ENCODE measurements around the gene EFCAB5.

EFCAB5 gene

DNA sequence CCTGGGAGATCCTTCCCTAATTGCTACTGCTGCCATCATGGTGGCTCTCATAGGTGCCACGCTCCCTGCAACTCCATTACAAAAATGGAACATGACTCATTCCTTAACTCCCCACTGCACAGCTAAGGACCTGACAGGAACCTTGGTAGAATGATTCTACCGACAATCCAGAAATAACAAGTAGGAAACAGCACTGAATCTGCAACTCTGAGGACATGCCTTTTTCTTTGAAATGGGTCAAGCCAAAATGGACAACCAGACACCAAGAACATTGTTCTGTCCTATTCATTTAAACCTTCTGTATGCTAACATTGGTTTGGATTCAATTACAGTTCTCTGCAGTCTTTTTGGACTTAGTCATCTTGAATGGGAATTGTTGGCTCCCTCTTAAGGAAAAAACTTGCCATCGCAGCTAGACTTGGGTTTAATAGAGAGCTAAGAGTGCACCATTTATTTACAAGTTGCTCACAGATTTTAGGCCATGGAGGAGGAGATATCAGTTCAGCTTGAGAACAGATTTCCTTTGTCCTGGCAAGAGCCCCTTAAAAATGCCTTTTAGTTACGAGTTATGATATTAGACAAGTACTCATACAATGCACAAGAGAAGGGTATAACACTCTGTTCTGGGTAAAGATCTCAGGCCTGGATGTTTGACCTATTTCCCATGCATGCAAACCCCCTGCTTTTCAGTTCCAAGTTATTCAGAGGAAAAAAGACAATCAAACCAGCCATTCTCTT is 154.2 kb downstream of the EFCAB5 start:
- no peak overlapping the region for H3K4me3 ChIP-seq (ENCODE audit: low read length)
- DNase-seq (ENCODE audit: low read depth): peak; percentile 79
- TF ChIP-seq, protein P1, sequence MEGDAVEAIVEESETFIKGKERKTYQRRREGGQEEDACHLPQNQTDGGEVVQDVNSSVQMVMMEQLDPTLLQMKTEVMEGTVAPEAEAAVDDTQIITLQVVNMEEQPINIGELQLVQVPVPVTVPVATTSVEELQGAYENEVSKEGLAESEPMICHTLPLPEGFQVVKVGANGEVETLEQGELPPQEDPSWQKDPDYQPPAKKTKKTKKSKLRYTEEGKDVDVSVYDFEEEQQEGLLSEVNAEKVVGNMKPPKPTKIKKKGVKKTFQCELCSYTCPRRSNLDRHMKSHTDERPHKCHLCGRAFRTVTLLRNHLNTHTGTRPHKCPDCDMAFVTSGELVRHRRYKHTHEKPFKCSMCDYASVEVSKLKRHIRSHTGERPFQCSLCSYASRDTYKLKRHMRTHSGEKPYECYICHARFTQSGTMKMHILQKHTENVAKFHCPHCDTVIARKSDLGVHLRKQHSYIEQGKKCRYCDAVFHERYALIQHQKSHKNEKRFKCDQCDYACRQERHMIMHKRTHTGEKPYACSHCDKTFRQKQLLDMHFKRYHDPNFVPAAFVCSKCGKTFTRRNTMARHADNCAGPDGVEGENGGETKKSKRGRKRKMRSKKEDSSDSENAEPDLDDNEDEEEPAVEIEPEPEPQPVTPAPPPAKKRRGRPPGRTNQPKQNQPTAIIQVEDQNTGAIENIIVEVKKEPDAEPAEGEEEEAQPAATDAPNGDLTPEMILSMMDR (IDR thresholded peaks at IDR 0.05; ENCODE audit: insufficient read depth, low read depth, low read length, missing control alignments): peak; percentile 77

DNA sequence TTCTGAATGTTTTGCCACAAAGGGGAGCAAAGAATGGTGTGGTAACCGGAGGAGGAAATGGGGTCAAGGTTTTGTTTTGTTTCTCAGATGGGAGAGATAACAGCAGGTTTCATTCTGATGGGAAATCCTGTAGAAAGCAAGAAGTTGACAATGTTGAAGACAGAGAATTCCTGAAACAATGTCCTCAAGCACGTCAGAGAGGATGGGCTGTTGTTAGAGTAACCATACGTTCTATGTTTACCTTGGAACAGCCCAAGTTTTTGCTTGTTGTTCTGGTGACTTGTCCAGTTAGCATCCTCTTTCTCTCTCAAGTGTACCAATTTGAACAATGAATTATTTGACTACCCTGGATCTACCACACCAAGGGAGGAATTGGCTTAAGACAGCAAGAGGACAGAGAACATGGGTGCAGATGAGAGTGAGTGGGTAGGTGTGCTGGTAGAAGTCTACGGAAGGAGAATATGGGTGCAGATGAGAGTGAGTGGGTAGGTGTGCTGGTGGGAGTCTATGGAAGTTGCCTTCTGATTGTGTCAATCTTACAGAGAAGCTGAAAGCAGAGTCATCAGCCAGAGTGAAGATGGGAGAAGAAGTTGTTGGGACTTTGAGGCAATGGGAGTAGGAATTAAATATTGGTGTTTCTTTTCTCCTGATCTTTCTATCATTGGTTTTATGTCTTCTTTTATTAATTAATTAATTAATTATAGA is 160.4 kb downstream of the EFCAB5 start:
- H3K4me3 ChIP-seq (ENCODE audit: low read length): no peak overlapping the region
- no peak for DNase-seq (ENCODE audit: low read depth)
- TF ChIP-seq, protein P1 (IDR thresholded peaks at IDR 0.05; ENCODE audit: insufficient read depth, low read depth, low read length, missing control alignments): no peak

DNA sequence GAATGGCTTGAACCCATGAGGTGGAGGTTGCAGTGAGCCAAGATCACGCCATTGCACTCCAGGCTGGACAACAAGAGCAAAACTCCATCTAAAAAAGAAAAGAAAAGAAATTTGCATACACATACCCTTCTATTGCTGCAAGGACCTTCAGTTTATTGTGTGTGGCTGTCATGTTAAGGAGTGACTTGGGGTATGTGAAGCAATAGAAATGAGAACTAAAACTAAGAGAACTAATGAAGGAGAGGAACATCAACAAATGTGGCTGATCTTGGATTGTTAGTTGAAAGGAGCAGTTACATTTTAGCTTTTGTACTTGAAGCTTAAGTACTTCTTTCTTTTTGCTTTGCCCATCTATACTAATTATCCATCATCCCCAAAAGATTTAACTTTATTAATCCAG is 162.5 kb downstream of the EFCAB5 start:
- no peak overlapping the region for H3K4me3 ChIP-seq (ENCODE audit: low read length)
- DNase-seq (ENCODE audit: low read depth): no peak
- TF ChIP-seq, protein P1 (IDR thresholded peaks at IDR 0.05; ENCODE audit: insufficient read depth, low read depth, low read length, missing control alignments): no peak

DNA sequence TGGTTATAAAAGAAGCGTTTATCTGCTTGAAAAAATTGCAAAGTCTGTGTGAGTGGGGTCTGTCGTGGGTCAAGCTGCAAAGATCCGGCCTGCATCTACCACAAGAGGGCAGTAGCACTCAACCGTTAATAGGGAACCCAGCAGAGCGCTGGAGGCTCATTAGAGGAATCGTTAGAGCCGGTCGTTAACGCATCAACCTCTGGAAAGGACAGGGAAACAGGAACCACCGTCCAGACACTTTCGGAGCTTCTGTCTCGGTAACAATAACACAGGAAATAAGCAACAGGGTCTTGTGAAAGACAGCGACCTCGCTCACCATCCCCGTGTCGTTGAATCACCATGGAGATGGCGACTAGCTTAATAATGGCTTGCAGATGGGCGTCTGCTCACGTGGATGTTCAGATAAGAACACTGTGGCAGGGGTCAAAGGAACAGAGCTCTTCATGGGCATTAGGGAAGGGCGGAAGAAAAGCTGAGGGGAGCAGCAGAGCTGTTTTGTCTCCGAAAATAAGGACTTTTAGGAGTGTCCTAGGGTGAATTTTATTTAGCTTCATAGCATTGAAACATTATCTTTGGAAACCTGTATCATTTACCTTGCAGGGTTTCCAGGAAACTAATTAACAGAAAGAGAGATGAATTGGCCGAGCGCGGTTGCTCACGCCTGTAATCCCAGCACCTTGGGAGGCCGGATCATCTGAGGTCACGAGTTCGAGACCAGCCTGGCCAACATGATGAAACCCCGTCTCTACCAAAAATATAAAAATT is 163.3 kb downstream of the EFCAB5 start:
- peak overlapping the region; percentile 34 for H3K4me3 ChIP-seq (ENCODE audit: low read length)
- peak; percentile 75 for DNase-seq (ENCODE audit: low read depth)
- TF ChIP-seq, protein P1 (IDR thresholded peaks at IDR 0.05; ENCODE audit: insufficient read depth, low read depth, low read length, missing control alignments): peak; percentile 95

DNA sequence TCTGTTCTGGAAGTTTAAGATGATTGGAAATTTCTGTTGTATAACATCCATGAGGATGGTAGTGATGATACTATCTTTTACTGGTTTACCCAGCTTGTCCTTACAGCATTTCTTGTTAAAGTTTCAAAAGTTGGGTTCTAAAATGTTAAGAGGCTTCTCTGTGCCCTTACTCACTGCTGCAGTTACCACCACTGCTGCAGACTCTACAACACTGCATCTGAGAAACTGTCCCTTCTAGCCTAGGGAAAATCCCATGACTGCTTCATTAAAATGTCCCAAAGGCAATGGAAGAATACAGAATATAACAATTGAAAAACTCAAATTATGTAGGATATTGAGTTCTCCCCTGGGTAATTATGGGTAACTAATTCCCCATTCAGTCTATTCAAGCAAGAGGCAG is 171.4 kb downstream of the EFCAB5 start:
- DNase-seq (ENCODE audit: low read depth): no peak
- TF ChIP-seq, protein P1 (IDR thresholded peaks at IDR 0.05; ENCODE audit: insufficient read depth, low read depth, low read length, missing control alignments): no peak
- no peak overlapping the region for H3K4me3 ChIP-seq (ENCODE audit: low read length)

DNA sequence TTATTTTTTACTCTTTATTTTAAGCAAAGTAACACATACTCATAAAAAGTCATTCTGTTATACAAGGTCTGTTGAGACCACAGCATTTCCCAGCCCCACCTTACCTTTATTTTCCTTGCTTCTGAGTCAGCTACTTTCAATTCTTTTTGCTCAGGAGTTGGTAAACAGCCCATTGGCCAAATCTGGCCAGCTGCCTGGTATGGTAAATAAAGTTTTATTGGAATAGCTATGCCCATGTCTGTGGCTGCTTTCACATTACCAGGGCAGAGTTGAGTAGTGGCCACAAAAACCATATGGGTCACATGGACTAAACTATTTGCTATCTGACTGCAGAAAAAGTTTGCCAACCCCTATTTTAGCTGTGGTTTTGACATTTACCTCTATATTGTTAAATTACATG is 171.8 kb downstream of the EFCAB5 start:
- TF ChIP-seq, protein P1 (IDR thresholded peaks at IDR 0.05; ENCODE audit: insufficient read depth, low read depth, low read length, missing control alignments): no peak
- H3K4me3 ChIP-seq (ENCODE audit: low read length): no peak overlapping the region
- DNase-seq (ENCODE audit: low read depth): peak; percentile 35
